Adrenal gland (tissue), 5 donors: ENCODE measurements around the gene HK2.

Experiments
- CTCF ChIP-seq, 6 experiments: fragments of 450-650 bp in 4 of 6; fragments of 200-600 bp in 2 of 6; sonication (generic) in 1 of 6; IDR thresholded peaks; 1 replicate in 5 of 6; 2 replicates in 1 of 6; pipeline versions ENCODE4 v1.5.1 to v1.8.0; 2016 to 2021; ENCODE audit warnings: antibody characterized with exemption in 6 of 6, mild to moderate bottlenecking in 2 of 6, moderate library complexity in 1 of 6
- POLR2A ChIP-seq, 2 donors: fragments of 450-650 bp; IDR thresholded peaks; one replicate each; pipeline ENCODE4 v1.6.1; 2017; ENCODE audit warnings: antibody characterized with exemption in 2 of 2, mild to moderate bottlenecking in 2 of 2, moderate library complexity in 1 of 2
- donor health status: DM: no; HTN: no; CAD: no.

- TF ChIP-seq CTCF (IDR thresholded peaks at IDR 0.05), result no peak
- TF ChIP-seq POLR2A (IDR thresholded peaks at IDR 0.05), result no peak
Observed at GRCh38 chr2:74806920-74807319, 27.0 kb upstream of the HK2 start.
